Stimulated activated CD4-positive, alpha-beta T cell treated with anti-CD3 and anti-CD28 coated beads, Interleukin-4, amount 100 ng/mL, for 24 hours (primary cell): ENCODE data around the gene SIK3.

Source experiments
- DNase-seq: peaks from one replicate; pipeline ENCODE4 v3.0.0-alpha.2; 2020

Gene SIK3

DNA sequence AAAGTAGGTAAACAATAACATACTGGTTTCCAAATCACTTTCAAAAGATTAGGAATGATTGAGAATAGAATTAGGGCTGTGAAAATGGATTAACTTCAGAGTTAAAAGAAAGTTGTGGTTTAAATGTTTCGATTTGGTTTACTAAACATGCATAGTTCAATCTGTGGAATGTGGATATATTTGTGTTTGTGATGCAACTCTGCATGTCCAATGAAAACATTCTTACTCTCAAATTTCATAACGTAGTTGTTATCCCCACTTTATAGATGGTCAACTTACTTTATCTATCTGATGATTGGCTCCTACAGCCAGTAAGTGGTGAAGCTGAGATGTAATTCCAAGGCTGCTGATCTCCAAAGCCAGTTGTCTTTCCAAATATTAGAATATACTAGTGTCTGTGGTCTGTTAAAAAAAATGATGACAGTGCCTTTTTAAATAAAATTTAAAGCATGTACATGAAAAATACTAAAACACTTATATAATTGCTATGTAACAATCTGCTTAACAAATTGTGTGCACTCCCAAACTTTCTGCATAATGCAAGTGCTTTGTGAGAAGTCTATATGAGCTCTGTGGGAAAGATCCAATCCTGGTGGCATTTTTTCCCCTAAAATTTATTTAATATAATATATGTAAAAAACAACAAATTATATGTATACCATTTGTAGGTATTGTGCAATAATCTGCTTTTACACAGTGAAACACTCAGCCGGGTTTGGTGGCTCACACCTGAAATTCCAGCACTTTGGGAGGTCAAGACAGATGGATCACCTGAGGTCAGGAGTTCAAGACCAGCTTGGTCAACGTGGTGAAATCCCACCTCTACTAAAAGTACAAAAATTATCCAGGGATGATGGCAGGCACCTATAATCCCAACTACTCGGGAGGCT lies 9.7 kb upstream of the SIK3 start:
- no peak for DNase-seq

DNA sequence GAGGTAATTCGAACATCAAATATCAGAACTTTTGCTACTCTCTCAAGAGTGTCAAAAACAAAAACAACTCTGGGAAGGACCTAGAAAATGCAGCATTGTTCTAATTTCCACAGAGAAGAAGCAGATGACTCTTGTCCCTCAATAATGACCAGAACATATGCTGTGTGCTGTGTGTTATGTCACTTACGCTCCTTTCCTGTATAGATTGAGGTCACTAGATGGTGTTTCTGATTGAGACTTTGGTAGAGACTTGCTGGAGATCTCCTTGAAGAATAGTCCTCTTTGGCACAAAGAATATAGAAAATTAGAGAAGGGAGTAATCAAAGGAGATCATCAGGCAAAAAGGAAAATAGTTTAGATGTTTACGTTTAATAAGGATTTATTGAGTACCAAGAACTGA lies 2.3 kb upstream of the SIK3 start:
- DNase-seq: no peak

DNA sequence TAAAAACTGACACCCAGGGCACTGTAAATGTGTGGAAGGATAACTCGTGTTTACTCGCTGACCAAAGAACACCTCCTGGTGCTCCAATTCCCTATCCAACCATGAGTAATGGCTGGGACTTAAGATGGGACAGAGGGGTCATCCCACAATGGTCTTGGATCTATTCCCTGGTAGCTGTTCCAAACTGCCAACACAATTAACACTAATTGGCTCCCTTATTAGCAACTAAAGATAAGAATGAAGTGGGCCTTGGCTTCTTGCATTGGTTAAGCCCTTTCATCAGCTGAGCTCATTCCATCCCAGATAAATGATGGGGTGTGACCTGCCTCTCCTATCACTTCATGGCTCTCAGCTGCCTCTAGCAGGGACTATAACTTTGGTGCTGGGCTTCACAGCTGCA lies 1.5 kb upstream of the SIK3 start:
- no peak for DNase-seq

DNA sequence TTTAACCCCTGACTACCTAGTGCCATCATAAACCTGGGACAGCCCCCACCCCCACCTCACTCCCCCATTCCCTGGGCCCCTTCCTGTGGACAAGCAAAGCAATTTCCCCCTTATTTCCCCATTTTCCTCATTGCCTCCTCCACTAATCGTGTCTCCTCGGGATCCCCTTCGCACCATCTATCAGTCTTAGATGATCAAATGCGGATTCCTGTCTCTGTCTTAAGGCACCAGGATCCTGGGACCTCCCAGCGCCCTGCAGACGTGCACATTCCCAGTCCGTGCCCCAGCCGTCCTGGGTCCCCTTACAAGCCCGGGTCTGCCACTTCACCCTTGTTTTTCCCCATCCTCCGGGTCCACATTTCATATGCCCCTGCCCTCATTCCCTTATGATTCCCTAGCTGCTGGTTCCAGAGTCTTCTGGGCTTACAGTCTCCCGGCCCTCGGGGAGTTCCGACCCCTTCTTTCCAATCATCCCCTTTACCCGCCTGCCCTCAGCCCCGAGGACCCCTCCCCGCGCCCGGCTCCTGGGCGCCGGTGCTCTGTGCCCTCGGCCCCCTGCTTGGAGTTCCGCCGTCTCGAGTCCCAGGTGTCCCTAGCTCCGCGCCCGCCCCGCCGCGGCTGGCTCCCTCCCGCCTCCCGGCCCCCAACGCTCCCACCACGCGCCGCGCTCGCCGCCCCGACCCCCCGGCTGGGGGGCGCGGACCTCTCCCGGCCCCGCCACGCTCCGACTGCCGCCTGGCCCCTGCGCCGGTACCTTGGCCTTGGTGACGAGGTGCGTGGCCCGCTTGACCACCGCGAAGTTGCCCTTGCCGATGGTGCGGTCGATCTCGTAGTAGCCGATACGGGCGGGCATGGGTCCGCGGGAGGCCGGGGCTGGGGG lies 599 bp downstream of the SIK3 start:
- peak; percentile 32 for DNase-seq

DNA sequence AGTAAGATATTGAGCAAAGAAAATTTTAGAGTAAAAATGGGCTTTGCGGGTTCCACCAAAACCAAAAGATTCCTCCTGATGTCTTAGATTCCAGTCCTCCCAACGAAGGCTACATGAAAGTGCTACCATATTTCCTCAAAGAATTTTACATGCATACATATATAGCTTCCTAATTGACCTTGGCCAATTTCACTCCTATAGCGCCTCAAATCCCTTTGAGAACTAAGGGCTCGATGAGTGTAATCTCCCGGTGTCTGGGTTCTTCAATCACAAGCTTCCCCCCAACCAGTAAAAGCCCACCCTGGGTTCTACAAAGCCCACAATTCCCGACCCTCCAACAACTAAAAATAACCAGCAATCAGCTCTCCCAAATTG lies 1.2 kb downstream of the SIK3 start:
- DNase-seq: no peak

DNA sequence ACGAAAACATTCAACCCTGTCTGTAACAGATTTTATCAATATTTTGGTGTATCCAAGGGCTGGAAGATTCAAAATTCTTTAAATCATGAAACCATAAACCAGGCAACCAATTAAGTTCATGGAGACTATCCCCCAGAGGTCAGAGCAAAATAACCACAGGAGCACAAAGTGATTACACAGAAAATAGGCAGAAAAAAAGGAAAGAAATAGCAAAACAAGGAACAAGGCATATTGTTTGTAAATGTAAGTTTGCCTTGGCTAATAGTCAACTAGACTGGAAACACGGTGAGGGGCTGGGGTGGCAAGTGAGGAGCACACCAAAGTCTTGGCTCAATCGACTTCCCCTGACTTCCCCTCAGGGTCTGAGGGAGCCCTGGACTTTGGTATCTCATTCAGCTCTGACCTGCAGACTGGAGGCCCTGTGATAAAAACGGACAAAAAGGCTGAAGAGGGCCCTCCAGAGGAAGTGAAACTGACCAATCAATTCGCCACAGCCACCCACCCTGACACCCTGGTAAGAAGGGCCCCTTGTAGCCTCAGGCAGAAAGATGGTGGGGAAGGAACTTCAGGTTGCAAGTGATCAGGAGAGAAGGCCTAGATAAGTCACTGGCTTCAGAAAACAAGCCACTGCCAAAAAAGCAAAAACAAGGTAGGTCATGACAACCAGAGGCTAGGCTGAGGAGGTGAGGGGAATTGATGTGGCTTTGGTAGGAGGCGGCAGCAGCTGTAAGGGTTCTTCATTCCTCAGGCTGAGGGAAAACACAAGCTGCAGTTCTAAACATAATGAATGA lies 1.8 kb downstream of the SIK3 start:
- peak; percentile 56 for DNase-seq

DNA sequence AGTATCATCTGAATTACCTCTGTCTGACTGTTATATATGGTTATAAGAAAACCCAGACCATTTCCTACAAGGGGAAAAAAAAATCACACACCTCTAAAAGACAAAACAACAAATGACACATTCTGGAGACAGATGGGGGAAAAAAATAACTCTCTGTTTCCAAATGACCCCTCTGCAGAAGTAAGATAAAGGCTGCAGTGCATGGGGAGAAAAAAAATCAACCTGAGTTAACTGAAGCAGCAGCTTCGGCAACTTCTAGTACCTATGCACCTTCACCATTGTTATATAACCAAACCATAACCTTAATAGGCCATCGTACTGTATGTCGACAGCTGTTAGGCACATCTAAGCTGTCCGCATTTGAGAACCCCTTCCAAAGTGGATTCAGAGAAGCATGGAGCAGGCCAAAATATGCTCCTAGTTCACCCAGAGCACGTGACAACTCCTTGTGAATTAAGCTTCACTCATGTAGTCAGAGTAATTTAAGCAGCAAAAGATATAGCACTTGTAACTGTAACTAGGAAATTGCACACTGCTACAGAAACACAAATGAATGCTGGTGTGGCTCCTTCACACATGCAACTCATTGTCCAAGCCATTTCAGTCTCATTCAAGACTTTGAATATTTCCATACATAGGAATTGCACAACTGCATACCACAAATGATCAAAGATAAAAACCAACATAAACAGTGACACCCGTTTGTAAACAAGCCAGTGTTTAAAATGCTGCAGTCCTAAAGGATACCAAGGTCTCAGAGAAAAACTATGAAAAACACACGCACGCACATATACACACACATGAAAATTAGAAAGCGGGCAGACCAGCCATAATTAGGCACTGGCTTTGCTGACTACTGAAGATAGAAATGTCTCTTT lies 2.7 kb downstream of the SIK3 start:
- DNase-seq: no peak

DNA sequence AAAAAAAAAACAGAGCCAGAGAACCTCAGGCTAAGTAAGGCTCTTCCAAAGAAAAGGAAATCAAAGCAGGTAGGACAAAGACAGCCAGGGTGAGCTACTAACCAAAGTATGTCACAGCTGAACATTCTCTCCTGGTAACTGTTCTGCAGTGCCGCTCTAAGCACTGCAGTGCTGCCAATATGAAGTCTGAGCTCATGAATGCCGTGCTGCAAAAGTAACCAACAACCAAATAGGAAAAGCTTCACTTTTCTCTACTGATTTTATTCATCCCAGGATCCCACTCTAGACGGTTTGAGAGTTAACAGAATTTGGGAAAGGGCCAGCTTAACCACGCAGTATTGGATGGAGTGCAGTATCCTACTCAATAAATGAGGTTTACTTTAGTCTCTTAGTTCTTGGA lies 3.5 kb downstream of the SIK3 start:
- no peak for DNase-seq

DNA sequence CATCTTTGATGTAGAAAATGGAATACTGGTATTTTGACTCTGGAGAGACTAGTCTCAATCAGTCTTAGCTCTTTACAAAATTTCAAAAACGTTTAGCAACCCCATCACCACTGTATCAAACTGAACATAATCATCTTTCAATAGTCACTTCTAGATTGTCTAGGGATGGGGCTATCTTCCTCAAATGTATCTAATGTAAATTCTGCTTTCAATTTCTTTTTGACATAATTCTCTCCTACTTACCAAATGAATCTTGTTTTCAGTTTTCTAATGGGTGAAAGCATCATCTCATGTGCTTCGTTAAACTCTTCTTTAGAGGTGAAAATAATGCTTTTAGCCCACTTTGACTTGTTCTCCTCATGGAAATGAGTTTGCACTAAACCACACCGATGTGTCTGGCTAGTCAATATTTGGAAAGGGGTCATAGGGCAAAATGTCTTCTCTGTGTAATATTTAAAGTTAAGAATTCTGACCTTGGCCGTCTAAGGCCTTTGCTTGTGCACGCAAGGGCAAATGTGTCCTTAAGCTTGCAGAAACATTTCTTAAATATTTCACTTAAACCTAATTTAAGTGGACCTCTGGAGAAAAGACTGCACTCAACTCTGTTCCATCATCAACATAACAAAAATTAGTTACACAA lies 5.2 kb downstream of the SIK3 start:
- no peak for DNase-seq

DNA sequence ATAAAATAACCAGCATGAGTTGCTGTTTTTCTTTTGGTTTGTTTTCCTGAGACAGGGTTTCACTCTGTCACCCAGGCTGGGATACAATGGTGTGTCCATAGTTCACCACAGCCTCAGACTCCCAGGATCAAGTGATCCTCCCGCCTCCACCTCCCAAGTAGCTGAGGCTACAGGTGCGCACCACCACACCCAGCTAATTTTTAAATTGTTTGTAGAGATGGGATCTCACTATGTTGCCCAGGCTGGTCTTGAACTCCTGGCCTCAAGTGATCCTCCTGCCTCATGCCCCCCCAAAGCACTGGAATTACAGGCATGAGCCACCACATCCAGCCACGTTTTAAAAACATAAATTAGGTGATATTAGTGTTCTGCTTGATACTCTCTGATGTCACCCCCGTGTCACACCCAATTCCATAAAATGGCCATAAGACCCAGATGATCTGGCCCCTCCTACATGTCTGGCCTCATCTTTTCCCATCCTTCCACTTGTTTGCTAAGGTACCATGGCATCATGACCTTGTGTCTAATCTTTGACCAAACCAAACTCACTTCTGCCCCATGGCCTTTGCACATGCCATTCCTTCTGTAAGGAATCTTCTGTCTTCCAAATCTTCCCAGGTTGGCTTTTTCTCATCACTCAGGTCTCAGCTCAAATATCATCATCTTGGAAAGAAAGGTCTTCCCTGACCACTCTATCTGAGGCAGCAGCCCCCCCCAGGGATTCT lies 6.3 kb downstream of the SIK3 start:
- no peak for DNase-seq

DNA sequence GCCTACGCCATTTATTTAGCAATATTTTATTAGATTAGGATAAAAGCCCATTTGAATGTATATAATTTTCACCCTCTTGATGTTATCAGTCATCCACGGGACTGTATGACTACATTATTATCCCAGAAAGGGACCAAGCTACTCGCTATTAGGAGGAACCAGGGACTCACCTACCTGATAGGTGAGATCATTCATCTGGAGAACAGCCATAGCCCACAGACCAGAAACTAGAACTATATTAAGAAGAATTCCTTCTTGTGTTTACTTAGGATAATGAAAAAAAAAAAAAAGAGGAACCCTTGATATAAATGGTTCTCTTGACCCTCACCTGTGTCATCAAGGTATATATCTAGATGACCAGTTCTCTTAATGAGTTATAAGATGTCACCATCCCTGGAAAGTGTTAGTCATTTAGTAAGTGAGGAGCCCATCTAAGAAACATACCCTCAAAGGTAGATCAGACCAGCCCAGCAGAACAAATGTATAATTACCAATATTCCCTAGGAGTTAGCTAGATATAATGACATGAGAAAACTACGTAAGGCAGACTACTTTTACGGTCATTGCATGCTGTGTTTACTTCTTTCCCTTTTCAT lies 8.0 kb downstream of the SIK3 start:
- DNase-seq: no peak

DNA sequence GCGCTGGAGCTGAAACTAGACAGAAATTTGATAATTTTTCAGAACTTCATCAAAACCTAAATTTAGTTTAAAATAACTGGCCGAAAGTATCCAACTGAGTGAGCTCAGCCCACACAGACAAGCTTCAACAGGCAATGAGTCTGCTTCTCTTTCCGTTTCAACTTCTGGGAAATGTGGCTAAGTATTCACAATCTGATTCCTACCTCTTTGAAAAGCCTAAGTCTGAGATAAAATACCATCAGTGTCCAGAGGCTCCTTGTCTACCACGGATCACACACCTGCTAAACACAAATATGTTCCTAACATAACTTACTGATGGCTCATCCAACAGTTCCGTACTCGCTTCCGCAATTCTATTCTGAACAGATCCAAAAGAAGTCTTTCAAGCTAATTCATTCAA lies 8.5 kb downstream of the SIK3 start:
- no peak for DNase-seq

DNA sequence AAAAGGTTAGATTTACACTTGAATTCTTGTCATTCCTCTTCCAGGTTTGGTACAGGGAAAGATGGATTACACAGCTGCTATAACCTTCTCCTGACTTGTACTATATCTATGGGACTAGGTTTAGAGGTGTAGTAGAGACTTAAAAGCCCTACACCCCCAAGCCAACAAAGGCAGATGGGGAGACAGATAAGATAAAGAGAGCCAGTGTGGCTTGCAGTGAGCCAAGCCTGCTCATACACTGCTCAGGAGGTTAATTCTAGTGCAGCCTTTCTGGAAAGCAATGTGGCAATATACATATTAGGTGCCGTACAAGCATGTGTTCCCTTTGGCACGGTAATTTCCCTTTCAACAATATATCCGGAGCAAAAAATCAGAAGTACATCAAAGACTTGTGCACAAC lies 10.8 kb downstream of the SIK3 start:
- DNase-seq: no peak

DNA sequence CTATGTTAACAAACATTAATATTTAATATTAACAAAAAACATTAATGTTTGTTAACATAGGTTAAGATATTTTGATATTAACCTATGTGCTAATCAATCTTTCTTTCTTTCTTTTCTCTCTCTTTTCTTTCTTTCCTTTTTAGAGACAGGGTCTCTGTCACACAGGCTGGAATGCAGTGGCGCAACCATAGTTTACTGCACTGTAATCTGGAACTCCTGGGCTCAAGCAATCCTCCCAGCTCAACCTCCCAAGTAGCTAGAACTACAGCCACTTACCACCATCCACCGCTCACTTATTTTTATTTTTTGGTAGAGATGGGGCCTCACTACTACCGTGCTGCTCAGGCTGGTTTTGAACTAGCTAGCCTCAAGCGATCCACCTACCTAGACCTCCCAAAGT lies 13.2 kb downstream of the SIK3 start:
- no peak for DNase-seq

DNA sequence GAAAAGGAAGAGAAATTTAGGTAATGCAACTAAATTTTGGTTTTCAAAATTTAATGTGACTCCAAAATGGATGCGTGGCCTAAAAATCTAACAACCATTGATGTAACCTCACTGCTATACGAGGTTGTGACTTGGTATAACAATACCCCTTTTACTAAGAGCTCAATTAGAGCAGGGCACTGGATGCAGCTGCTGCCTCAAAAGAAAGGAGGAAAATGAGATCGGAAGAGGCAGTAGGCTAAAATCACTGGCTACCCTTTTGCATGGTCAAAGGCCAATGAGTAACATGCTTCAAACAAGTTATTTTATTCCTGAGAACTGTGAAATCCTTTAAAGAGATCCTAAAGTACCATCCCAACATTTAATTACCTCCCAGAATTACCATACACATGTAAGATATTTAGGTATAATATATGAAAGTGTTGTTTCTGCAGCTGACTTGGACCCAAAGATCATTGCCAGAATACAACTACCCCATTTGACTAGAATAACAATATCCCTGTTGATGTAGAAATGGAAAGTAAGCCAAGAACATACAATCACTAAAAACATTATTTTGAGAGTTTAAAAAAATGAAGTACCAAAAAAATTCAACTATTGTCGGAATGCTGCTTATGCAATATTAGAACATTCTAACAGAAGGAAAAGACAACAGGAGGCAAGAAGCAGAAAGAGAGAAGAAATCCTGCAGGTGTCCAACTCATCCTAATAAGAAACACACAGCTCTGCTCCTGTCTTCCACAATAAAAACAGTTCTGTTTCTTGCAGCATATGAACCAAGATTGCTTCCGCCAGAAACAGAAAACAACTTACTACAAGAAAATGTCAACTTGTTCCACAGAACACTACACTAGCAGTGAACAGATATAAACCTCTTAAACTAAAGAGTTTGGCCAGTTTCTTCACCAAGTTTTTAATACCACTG lies 15.0 kb downstream of the SIK3 start:
- no peak for DNase-seq

DNA sequence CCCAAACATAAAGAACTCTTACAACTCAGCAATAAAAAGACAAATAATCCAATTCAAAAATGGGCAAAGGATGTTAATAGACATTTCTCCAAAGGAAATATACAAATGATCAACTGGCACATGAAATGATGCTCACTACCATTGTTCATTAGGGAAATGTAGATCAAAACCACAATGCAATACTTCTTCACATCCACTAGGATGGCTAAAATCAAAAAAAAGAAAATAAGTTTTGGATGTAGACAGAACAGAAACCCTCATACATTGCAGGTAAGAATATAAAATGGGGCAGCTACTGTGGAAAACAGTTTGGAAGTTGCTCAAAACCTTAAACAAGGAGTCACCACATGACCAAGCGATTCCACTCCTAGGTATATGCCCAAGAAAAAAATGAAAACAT lies 16.3 kb downstream of the SIK3 start:
- no peak for DNase-seq

DNA sequence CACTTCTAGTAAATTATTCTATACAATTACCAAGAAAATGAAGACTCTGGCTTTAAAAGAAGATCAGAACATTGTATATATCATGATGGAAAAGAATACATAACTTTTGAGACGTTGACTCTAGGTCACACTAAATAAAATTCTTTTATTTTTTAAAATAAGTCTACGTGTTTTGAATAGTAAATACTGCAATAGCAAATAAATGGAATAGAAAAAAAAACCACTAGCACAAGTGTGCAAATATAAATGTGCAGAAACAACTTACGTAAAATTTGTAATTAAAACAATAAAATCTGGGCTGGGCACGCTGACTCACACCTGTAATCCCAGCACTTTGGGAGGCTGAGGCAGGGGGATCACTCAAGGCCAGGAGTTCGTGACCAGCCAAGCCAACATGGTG lies 17.9 kb downstream of the SIK3 start:
- no peak for DNase-seq

DNA sequence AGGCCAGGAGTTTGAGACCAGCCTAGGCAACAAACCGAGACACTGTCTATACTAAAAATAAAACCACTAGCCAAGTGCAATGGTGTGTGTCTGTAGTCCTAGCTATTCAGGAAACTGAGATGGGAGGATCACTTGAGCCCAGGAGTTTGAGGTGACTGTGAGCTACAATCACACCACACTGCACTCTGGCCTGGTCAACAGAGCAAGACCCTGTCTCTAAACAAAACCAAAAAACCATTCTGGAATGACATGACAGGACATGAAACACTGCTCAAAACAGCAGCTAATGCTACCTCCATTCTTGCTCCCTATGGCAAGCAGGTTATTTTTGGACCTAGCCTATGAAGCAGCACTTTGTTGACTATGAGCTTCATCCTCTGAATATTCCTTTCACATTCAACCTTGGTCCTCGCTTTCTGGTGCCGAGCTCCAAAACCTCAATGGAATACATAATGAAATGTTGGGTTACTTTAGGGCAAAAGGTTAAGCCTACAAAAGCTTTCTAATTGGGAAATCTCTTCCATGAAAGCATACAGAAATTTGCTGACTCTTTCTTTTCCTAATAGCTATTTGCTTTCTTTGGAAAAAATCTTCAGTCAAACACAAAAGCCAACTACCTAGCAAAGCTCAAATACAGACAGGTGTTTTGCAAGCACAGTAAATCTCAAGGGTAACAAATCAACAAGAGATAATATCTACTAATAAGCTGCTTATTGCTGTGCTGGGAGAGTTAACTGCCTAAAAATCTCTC lies 21.1 kb downstream of the SIK3 start:
- no peak for DNase-seq

DNA sequence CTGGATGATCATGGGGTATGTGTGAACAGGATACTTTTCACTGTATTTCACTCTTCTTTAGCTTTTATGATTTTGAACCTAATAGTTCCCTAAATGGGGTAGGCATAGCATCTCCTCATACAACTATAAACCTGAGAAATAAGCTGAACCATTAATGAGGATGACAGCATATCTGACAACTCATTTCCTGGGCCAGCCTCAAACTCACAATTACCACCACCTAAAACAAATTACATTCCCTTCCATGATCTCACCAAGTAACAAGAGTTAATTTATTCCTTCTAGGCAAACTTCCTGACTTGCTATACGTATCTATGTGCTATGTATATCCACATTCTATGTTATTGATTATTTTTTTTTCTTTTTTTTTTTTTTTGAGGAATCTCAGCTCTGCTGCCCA lies 23.0 kb downstream of the SIK3 start:
- no peak for DNase-seq
